IMR-90 (cell line): ENCODE results near the gene PON1. TPM values are rescaled to one million over a fixed set of nuclear protein-coding genes. Genes with fewer than 3 reads are reported as not detected.

Experiments used
- ATAC-seq: fragments of 200-7000 bp; cut with Tn5 transposase; 2 replicates; pipeline ENCODE4 v1.9.1; 2020; ENCODE audit warnings: low read depth, mild to moderate bottlenecking, moderate library complexity
- BruUV-seq: library from RNA; stranded (reverse); fragments of 400-500 nt; replicated peaks from 2 replicates; lab custom pipeline; 2021; lab: Mats Ljungman, UMichigan
- CTCF ChIA-PET: fragments of 300-600 bp; formaldehyde crosslinking; extraction: SDS; loops from one replicate; lab custom pipeline; 2021; ENCODE audit warnings: antibody characterized with exemption; lab: Yijun Ruan, JAX
- POLR2A ChIA-PET: fragments of 300-600 bp; sonication (Branson Sonifier 250); formaldehyde crosslinking; loops from one replicate; lab custom pipeline; 2022; ENCODE audit warnings: antibody characterized with exemption; ENCODE audit not compliant: unreplicated experiment; lab: Charles Lee
- DNase-seq: peaks from one replicate; pipeline ENCODE4 v3.0.0; 2013
- H2AFZ ChIP-seq: replicated peaks from 2 replicates; pipeline ENCODE3; 2013; ENCODE audit warnings: low read length, mild to moderate bottlenecking; ENCODE audit not compliant: poor library complexity
- H2AK5ac ChIP-seq: 2 replicates; pipeline ENCODE4 v1.6.1; 2013; ENCODE audit warnings: low read depth, low read length, inconsistent platforms
- H2AK9ac ChIP-seq: replicated peaks from 2 replicates; pipeline ENCODE3; 2013; ENCODE audit warnings: mild to moderate bottlenecking, low read depth, low read length, moderate library complexity; ENCODE audit not compliant: poor library complexity
- H2BK120ac ChIP-seq: 2 replicates; pipeline ENCODE4 v1.6.1; 2013; ENCODE audit warnings: low read depth, low read length, inconsistent platforms
- H2BK15ac ChIP-seq: 3 replicates; pipeline ENCODE4 v1.6.1; 2013; ENCODE audit warnings: low read depth, low read length, inconsistent platforms
- H2BK20ac ChIP-seq: 2 replicates; pipeline ENCODE4 v1.6.1; 2013; ENCODE audit warnings: low read depth, mild to moderate bottlenecking, inconsistent platforms, low read length, moderate library complexity
- H2BK5ac ChIP-seq: 2 replicates; pipeline ENCODE4 v1.6.1; 2013; ENCODE audit warnings: mild to moderate bottlenecking, low read depth, low read length, inconsistent platforms; ENCODE audit not compliant: poor library complexity, severe bottlenecking
- H3K14ac ChIP-seq: replicated peaks from 2 replicates; pipeline ENCODE4 v1.6.1; 2013; ENCODE audit warnings: low read depth, low read length, inconsistent platforms
- H3K18ac ChIP-seq: 2 replicates; pipeline ENCODE4 v1.6.1; 2013; ENCODE audit warnings: low read depth, low read length, control low read depth
- H3K23ac ChIP-seq: 2 replicates; pipeline ENCODE4 v1.6.1; 2013; ENCODE audit warnings: low read depth, low read length, inconsistent platforms
- H3K27ac ChIP-seq: 2 replicates; pipeline ENCODE4 v1.5.1; 2013; ENCODE audit warnings: mild to moderate bottlenecking, control low read depth, low read length; ENCODE audit not compliant: insufficient read depth
- H3K27me3 ChIP-seq: 2 replicates; pipeline ENCODE4 v1.6.1; 2013; ENCODE audit warnings: low read length; ENCODE audit not compliant: control insufficient read depth, insufficient read depth
- H3K36me3 ChIP-seq: 2 replicates; pipeline ENCODE4 v1.6.1; 2013; ENCODE audit warnings: low read length, mixed read lengths; ENCODE audit not compliant: control insufficient read depth, insufficient read depth
- H3K4ac ChIP-seq: 2 replicates; pipeline ENCODE4 v1.6.1; 2013; ENCODE audit warnings: low read depth, low read length, inconsistent platforms
- H3K4me1 ChIP-seq: 2 replicates; pipeline ENCODE4 v1.6.1; 2013; ENCODE audit warnings: low read length, mixed read lengths; ENCODE audit not compliant: control insufficient read depth, insufficient read depth
- H3K4me2 ChIP-seq: 2 replicates; pipeline ENCODE4 v1.6.1; 2013; ENCODE audit warnings: low read depth, mild to moderate bottlenecking, control low read depth, low read length, moderate library complexity
- H3K4me3 ChIP-seq: 2 replicates; pipeline ENCODE4 v1.5.1; 2013; ENCODE audit warnings: low read depth, mild to moderate bottlenecking, control low read depth, low read length, moderate library complexity; ENCODE audit not compliant: insufficient read depth
- H3K56ac ChIP-seq: 2 replicates; pipeline ENCODE4 v1.6.1; 2013; ENCODE audit warnings: low read length, inconsistent platforms; ENCODE audit not compliant: insufficient read depth; ENCODE audit errors: extremely low read depth
- H3K79me1 ChIP-seq, 2 experiments: 2 replicates each; pipeline ENCODE4 v1.6.1; 2013; ENCODE audit warnings: low read length in 2 of 2, inconsistent platforms in 1 of 2, low read depth in 1 of 2
- H3K9ac ChIP-seq: 2 replicates; pipeline ENCODE4 v1.6.1; 2013; ENCODE audit warnings: low read depth, low read length, control low read depth
- H3K9me1 ChIP-seq: 2 replicates; pipeline ENCODE4 v1.6.1; 2013; ENCODE audit warnings: low read length, inconsistent platforms; ENCODE audit not compliant: insufficient read depth
- H3K9me3 ChIP-seq: 2 replicates; pipeline ENCODE4 v1.6.1; 2013; ENCODE audit warnings: low read length; ENCODE audit not compliant: control insufficient read depth, insufficient read depth
- H4K20me1 ChIP-seq: 2 replicates; pipeline ENCODE4 v1.6.1; 2013; ENCODE audit warnings: low read length, inconsistent platforms; ENCODE audit not compliant: insufficient read depth
- H4K5ac ChIP-seq: 2 replicates; pipeline ENCODE4 v1.6.1; 2013; ENCODE audit warnings: mild to moderate bottlenecking, low read depth, low read length, control low read depth
- H4K8ac ChIP-seq, 2 experiments: 2 replicates each; pipeline ENCODE4 v1.6.1; 2013; ENCODE audit warnings: low read depth in 2 of 2, low read length in 2 of 2, control low read depth in 1 of 2, inconsistent platforms in 1 of 2
- H4K91ac ChIP-seq: 2 replicates; pipeline ENCODE4 v1.6.1; 2013; ENCODE audit warnings: low read depth, low read length, inconsistent platforms; ENCODE audit not compliant: insufficient read depth
- BHLHE40 ChIP-seq: fragments of 150-350 bp; IDR thresholded peaks from 2 replicates; pipeline ENCODE4 v1.6.1; 2016; ENCODE audit warnings: mild to moderate bottlenecking, low read depth, low read length
- CEBPB ChIP-seq: IDR thresholded peaks from 2 replicates; pipeline ENCODE4 v1.6.1; 2012; ENCODE audit warnings: low read depth, low read length, improper control_type of control experiment
- CHD1 ChIP-seq: IDR thresholded peaks from 2 replicates; pipeline ENCODE4 v1.6.1; 2012; ENCODE audit warnings: low read depth, low read length, improper control_type of control experiment
- CTCF ChIP-seq: conservative IDR thresholded peaks from 2 replicates; pipeline ENCODE4 v1.5.1; 2012; ENCODE audit warnings: mild to moderate bottlenecking, low read depth, low read length, improper control_type of control experiment
- ELK1 ChIP-seq: fragments of 150-350 bp; IDR thresholded peaks from 2 replicates; pipeline ENCODE4 v1.6.1; 2016; ENCODE audit warnings: low read depth, mild to moderate bottlenecking, low read length, moderate library complexity, borderline replicate concordance
- FOS ChIP-seq: fragments of 150-350 bp; IDR thresholded peaks from 2 replicates; pipeline ENCODE4 v1.6.1; 2016; ENCODE audit warnings: low read depth, low read length
- MAFK ChIP-seq: IDR thresholded peaks from 2 replicates; pipeline ENCODE4 v1.6.1; 2012; ENCODE audit warnings: low read depth, low read length, improper control_type of control experiment
- MAZ ChIP-seq: IDR thresholded peaks from 2 replicates; pipeline ENCODE4 v1.6.1; 2012; ENCODE audit warnings: low read depth, mild to moderate bottlenecking, low read length, improper control_type of control experiment, moderate library complexity, borderline replicate concordance
- MXI1 ChIP-seq: IDR thresholded peaks from 2 replicates; pipeline ENCODE4 v1.6.1; 2012; ENCODE audit warnings: low read depth, mild to moderate bottlenecking, low read length, moderate library complexity, borderline replicate concordance
- NFE2L2 ChIP-seq: fragments of 150-350 bp; IDR thresholded peaks from 2 replicates; pipeline ENCODE4 v1.6.1; 2016; ENCODE audit warnings: low read depth, mild to moderate bottlenecking, low read length
- POLR2A ChIP-seq: IDR thresholded peaks from 2 replicates; pipeline ENCODE4 v1.6.1; 2012; ENCODE audit warnings: mild to moderate bottlenecking, low read depth, low read length
- RAD21 ChIP-seq: IDR thresholded peaks from 2 replicates; pipeline ENCODE4 v1.6.1; 2012; ENCODE audit warnings: low read length, improper control_type of control experiment
- RCOR1 ChIP-seq: IDR thresholded peaks from 2 replicates; pipeline ENCODE4 v1.6.1; 2012; ENCODE audit warnings: mild to moderate bottlenecking, low read length, improper control_type of control experiment; ENCODE audit not compliant: insufficient replicate concordance
- RFX5 ChIP-seq: IDR thresholded peaks from 2 replicates; pipeline ENCODE4 v1.8.0; 2012; ENCODE audit warnings: low read depth, mild to moderate bottlenecking, low read length, moderate library complexity
- SMC3 ChIP-seq: fragments of 150-350 bp; IDR thresholded peaks from 2 replicates; pipeline ENCODE4 v1.6.1; 2016; ENCODE audit warnings: low read depth, mild to moderate bottlenecking, antibody characterized with exemption, low read length, moderate library complexity
- USF2 ChIP-seq: fragments of 150-350 bp; IDR thresholded peaks from 2 replicates; pipeline ENCODE4 v1.6.1; 2017; ENCODE audit warnings: mild to moderate bottlenecking, antibody characterized with exemption, low read length, low read depth
- WGBS, 2 experiments: methylation state at CpG; one replicate each; pipeline versions ENCODE4 v1.1.5 to v1.1.7; 2013; ENCODE audit warnings: missing lambda C conversion rate in 2 of 2; ENCODE audit not compliant: insufficient read length in 1 of 2; ENCODE audit errors: extremely low coverage in 2 of 2; 5-methylcytosine and 5-hydroxymethylcytosine counted together
- dilution Hi-C: fragments of 300-500 bp; cut with HindIII; formaldehyde crosslinking; loops from one replicate; pipeline ENCODE4 v1.14.3; 2018; ENCODE audit warnings: low sequenced_read_pairs; ENCODE audit not compliant: unreplicated experiment
- in situ Hi-C: fragments of 300-500 bp; cut with MboI; formaldehyde crosslinking; loops from 3 replicates; pipeline ENCODE4 v1.14.3; 2019; ENCODE audit warnings: low sequenced_read_pairs, inconsistent platforms, mixed read lengths
- intact Hi-C: fragments of 100-400 bp; cut with micrococcal nuclease; formaldehyde crosslinking; loops from 2 replicates; pipeline ENCODE4 v1.10.0; 2022
- polyA plus RNA-seq, 3 experiments: library from polyadenylated mRNA; depleted of rRNA; stranded (reverse); fragments of >200 nt; gene quantifications; 2 replicates each; pipeline ENCODE4 v1.2.3, GENCODE V29; 2012; ENCODE audit warnings: low replicate concordance in 1 of 3
- total RNA-seq: library from RNA; depleted of rRNA; stranded (reverse); fragments of >200 nt; gene quantifications from 2 replicates; pipeline ENCODE4 v1.2.3, GENCODE V29; 2012

Gene PON1
- total and polyA plus RNA-seq, 2 of the 4 experiments (the other 2 are of a cell fraction) = not detected

- Histone ChIP-seq H3K79me1 (no peaks in the 10 kb centered on the region), H2AFZ (no peak overlapping the region), H4K20me1 (no peaks in the 10 kb centered on the region), H2BK5ac (no peak overlapping the region), H2BK15ac (no peak overlapping the region), H3K4me3 (no peak overlapping the region), H3K4me2 (no peak overlapping the region), H2AK5ac (no peak overlapping the region), H2BK20ac (no peak overlapping the region), H3K27me3 (no peaks in the 10 kb centered on the region), H3K9me1 (no peaks in the 10 kb centered on the region), H3K4me1 (no peaks in the 10 kb centered on the region), H3K9me3 (no peaks in the 10 kb centered on the region), H3K36me3 (no peaks in the 10 kb centered on the region), H3K23ac (no peak overlapping the region), H2BK120ac (no peak overlapping the region), H3K18ac (no peak overlapping the region), H2AK9ac (no peak overlapping the region), H4K91ac (no peak overlapping the region), H4K8ac (no peak overlapping the region), H3K4ac (no peak overlapping the region), H3K9ac (no peak overlapping the region), H3K14ac (no peak overlapping the region), H3K56ac (no peak overlapping the region), H4K5ac (no peak overlapping the region), H3K27ac (no peak overlapping the region)
- DNase-seq (no peak), ATAC-seq (no peak)
- BruUV-seq = no TSS peak
- intact Hi-C loops = no loop called here
- ChIA-PET CTCF (no interaction called here), POLR2A (no interaction called here)
- TF ChIP-seq RCOR1 (no peak), USF2 (no peak), NFE2L2 (no peak), RFX5 (no peak), POLR2A (no peak), ELK1 (no peak), SMC3 (no peak), CEBPB (no peak), CHD1 (no peak), CTCF (no peak), MAZ (no peak), RAD21 (no peak), MXI1 (no peak), MAFK (no peak), FOS (no peak), BHLHE40 (no peak)
- in situ Hi-C loops = no loop called here
- no CpG with 5 or more reads among the region's 1 CpG for WGBS, 2 experiments
- dilution Hi-C loops = no loop called here
Measured at GRCh38 chr7:95367606-95368005, 43.3 kb upstream of the PON1 start.
